BJ (cell line): ENCODE results near the gene IGF2R. TPM values are rescaled to one million over a fixed set of nuclear protein-coding genes. Genes with fewer than 3 reads are reported as not detected.
"Not testable (repeated sequence)": the region's sequence is repeated elsewhere in the genome, so short reads cannot be mapped to it uniquely, and the experiment has no call there.

Source experiments
- CTCF ChIA-PET: fragments of 350-600 bp; formaldehyde crosslinking; extraction: SDS; loops from one replicate; lab custom pipeline; 2021; ENCODE audit warnings: antibody characterized with exemption, inconsistent platforms; lab: Yijun Ruan, JAX
- POLR2A ChIA-PET: fragments of 300-600 bp; sonication (Branson Sonifier 250); formaldehyde crosslinking; extraction: SDS; loops from one replicate; lab custom pipeline; 2021; ENCODE audit warnings: antibody characterized with exemption; lab: Charles Lee
- DNase-seq: peaks from one replicate; pipeline ENCODE4 v3.0.0-alpha.2; 2011; ENCODE audit warnings: low read depth
- H3K27me3 ChIP-seq: 2 replicates; pipeline ENCODE4 v1.6.0; 2011; ENCODE audit warnings: low read length; ENCODE audit not compliant: control insufficient read depth, insufficient read depth
- H3K36me3 ChIP-seq: 2 replicates; pipeline ENCODE4 v1.5.1; 2011; ENCODE audit warnings: low read length; ENCODE audit not compliant: control insufficient read depth, insufficient read depth
- H3K4me3 ChIP-seq: 2 replicates; pipeline ENCODE4 v1.5.1; 2011; ENCODE audit warnings: low read depth, mild to moderate bottlenecking, control low read depth, low read length
- polyA plus RNA-seq: library from polyadenylated mRNA; depleted of rRNA; stranded (reverse); fragments of >200 nt; gene quantifications from 2 replicates; pipeline ENCODE4 v1.2.3, GENCODE V29; 2011
- TF ChIP-seq, protein P1 (sequence below): IDR thresholded peaks from 2 replicates; pipeline ENCODE4 v1.5.1; 2011; ENCODE audit warnings: low read depth, mild to moderate bottlenecking, control low read depth, inconsistent platforms, low read length, moderate library complexity; ENCODE audit not compliant: insufficient read depth

The IGF2R gene
- polyA plus RNA-seq, 1 experiment: 39.4 TPM

DNA sequence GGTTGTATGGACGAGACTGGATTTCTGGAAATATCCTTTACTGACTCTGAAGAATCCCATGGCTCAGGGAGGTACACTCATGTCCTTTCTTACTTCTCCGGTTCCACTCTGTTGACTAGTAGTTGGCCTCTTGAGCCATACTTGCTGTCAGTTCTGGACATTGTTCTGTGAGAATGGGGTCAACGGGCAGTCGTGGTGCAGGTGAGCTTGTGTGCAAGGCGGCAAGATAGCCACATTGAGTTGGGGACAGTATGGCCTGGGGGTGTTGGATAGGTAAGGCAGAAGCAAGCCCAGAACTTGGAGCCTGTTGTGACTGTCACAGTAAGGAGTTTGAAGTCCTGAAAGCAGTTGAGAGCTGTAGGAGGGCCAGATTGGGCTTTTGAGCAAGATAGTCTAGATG, 139.2 kb downstream of the IGF2R start:
- Histone ChIP-seq H3K36me3 (peaks cover 14% of the 10 kb centered on the region), H3K4me3 (no peak overlapping the region), H3K27me3 (no peaks in the 10 kb centered on the region)
- TF ChIP-seq, protein P1, sequence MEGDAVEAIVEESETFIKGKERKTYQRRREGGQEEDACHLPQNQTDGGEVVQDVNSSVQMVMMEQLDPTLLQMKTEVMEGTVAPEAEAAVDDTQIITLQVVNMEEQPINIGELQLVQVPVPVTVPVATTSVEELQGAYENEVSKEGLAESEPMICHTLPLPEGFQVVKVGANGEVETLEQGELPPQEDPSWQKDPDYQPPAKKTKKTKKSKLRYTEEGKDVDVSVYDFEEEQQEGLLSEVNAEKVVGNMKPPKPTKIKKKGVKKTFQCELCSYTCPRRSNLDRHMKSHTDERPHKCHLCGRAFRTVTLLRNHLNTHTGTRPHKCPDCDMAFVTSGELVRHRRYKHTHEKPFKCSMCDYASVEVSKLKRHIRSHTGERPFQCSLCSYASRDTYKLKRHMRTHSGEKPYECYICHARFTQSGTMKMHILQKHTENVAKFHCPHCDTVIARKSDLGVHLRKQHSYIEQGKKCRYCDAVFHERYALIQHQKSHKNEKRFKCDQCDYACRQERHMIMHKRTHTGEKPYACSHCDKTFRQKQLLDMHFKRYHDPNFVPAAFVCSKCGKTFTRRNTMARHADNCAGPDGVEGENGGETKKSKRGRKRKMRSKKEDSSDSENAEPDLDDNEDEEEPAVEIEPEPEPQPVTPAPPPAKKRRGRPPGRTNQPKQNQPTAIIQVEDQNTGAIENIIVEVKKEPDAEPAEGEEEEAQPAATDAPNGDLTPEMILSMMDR: no peak
- CTCF ChIA-PET: no interaction called here
- DNase-seq: no peak
- POLR2A ChIA-PET: no interaction called here

DNA sequence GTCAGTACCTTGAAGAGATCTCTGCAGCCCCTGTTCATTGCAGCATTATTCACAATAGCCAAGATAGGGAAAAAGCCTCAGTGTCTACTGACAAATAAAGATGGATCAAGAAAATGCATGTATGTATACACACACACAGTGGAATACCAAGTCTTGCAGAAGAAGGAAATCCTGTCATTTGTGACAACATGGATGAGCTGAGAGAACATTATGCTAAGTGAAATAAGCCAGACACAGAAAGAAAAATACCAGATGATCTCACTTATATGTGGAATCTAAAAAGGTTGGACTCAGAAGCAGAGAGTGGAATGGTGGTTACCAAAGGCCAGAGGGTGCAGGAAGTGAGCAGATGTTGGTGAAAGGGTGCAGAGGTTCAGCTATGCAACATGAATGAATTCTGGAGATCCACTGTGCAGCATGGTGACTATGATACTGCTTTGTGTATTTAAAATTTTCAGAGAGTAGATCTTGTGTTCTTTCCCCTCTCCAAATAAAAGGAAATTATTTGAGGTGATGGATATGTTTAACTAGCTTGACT, 141.8 kb downstream of the IGF2R start:
- H3K27me3 ChIP-seq: no peaks in the 10 kb centered on the region
- no peak for DNase-seq
- ChIA-PET POLR2A (no interaction called here), CTCF (interaction anchor here (1.0 to 2.6 kb wide), 2 partner anchors 345 to 409 kb away, joined by 4 to 8 read pairs; no protein-coding TSS in a partner anchor)
- H3K4me3 ChIP-seq: no peak overlapping the region
- peaks cover 4% of the 10 kb centered on the region for H3K36me3 ChIP-seq
- TF ChIP-seq, protein P1: no peak

DNA sequence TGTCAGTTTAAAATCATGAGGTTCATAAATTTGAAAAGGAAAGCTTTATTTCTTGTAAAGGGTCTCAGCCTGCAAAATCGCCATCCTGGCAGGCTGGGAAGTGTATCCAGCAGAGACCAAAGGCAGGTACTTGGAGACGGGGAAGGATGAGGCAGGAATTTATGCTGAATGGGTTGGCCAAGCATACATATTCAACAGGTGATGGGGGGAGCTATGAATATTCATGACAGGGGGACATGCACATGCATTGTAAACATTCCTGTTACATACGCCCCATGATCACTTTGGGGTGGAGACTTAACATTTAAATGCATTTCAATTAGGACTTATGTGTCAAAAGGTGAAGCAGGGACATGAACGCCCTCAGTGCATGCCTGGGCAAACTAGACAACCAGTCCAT, 142.9 kb downstream of the IGF2R start:
- peaks cover 4% of the 10 kb centered on the region; the same call in 1 of the 2 replicates for H3K36me3 ChIP-seq
- POLR2A ChIA-PET: no interaction called here
- TF ChIP-seq, protein P1: no peak
- H3K4me3 ChIP-seq: no peak overlapping the region
- CTCF ChIA-PET: interaction anchor here (2.6 kb wide), 1 partner anchor 344 kb away, joined by 8 read pairs; no protein-coding TSS in a partner anchor
- no peak for DNase-seq
- H3K27me3 ChIP-seq: no peaks in the 10 kb centered on the region

DNA sequence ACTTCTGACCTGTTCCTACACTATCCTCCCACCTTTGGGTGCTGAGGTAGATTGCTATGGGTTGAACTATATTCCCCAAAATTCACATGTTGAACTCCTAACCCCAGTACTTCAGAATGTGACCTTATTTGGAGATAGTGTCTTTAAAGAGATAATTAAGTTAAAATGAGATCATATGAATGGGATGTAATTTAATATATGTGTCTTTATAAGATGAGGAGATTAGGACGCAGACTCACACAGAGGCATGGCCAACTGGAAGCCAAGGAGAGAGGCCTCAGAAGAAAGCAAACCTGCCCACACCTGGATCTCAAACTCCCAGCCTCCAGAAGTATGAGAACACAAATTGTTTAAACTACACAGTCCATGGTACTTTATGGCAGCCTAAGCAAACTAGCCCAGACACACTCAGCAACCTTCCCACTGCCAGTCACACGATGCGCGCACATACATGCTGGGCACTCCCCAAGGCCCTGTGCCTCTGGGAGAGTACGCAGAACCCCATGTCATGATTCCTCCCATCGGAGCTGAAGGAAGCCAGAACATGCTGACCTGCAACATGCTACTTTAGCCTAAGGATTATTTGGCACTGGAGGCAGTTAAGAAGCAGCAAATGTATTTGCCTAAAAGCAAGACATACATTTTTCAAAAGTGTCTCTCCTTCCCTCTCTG, 143.9 kb downstream of the IGF2R start:
- CTCF ChIA-PET: interaction anchor here (0.8 to 1.7 kb wide), 2 partner anchors 25 to 343 kb away, joined by 3 to 4 read pairs; no protein-coding TSS in a partner anchor
- peaks cover 4% of the 10 kb centered on the region; the same call in 1 of the 2 replicates for H3K36me3 ChIP-seq
- POLR2A ChIA-PET: no interaction called here
- TF ChIP-seq, protein P1: no peak
- DNase-seq: no peak
- no peaks in the 10 kb centered on the region for H3K27me3 ChIP-seq
- no peak overlapping the region for H3K4me3 ChIP-seq

DNA sequence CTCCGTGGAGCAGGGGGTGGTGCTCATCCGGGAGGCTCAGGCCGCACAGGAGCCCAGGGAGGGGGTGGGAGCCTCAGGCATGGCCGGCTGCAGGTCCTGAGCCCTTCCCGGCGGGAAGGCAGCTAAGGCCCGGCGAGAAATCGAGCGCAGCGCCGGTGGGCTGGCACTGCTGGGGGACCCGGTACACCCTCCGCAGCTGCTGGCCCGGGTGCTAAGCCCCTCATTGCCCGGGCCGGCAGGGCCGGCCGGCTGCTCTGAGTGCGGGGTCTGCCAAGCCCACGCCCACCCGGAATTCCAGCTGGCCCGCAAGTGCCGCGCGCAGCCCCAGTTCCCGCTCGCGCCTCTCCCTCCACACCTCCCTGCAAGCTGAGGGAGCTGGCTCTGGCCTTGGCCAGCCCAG, 145.7 kb downstream of the IGF2R start:
- H3K36me3 ChIP-seq, CTCF ChIA-PET, DNase-seq, H3K27me3 ChIP-seq, POLR2A ChIA-PET, H3K4me3 ChIP-seq: not testable (repeated sequence)
